Natural killer cell (primary cell): Measurements from ENCODE around the gene LAMP2. TPM values are rescaled to one million over a fixed set of nuclear protein-coding genes. Genes with fewer than 3 reads are reported as not detected.
"Not testable (repeated sequence)": the region's sequence is repeated elsewhere in the genome, so short reads cannot be mapped to it uniquely, and the experiment has no call there.

ENCODE experiments used
- ATAC-seq, 3 donors: fragments of 150-1000 bp in 2 of 3; fragments of 200-7000 bp in 1 of 3; cut with Tn5 transposase; 1 replicate in 1 of 3; 2 replicates in 2 of 3; pipeline ENCODE4 v1.10.0; 2021; ENCODE audit warnings: mild to moderate bottlenecking in 2 of 3, moderate library complexity in 2 of 3
- DNase-seq, 2 donors: peaks; one replicate each; pipeline versions ENCODE4 v3.0.0 to v3.0.0-alpha.2; 2013 to 2021; ENCODE audit warnings: mixed read lengths in 1 of 2
- H3K27ac ChIP-seq: one replicate; pipeline ENCODE4 v1.5.1; 2013; ENCODE audit warnings: mild to moderate bottlenecking, low read length
- H3K27me3 ChIP-seq: one replicate; pipeline ENCODE4 v1.6.1; 2013; ENCODE audit warnings: low read length; ENCODE audit not compliant: control insufficient read depth, insufficient read depth
- H3K36me3 ChIP-seq: one replicate; pipeline ENCODE4 v1.6.1; 2013; ENCODE audit warnings: low read length; ENCODE audit not compliant: control insufficient read depth, insufficient read depth
- H3K4me1 ChIP-seq: one replicate; pipeline ENCODE4 v1.6.1; 2013; ENCODE audit warnings: low read length; ENCODE audit not compliant: control insufficient read depth, insufficient read depth
- H3K4me3 ChIP-seq: one replicate; pipeline ENCODE4 v1.5.1; 2013; ENCODE audit warnings: low read length
- H3K9me3 ChIP-seq: one replicate; pipeline ENCODE4 v1.6.1; 2013; ENCODE audit warnings: low read length; ENCODE audit not compliant: control insufficient read depth, insufficient read depth
- H3K27ac Mint-ChIP-seq, 2 donors: one replicate each; pipeline ENCODE4 v1.8.0; 2022; ENCODE audit warnings: mild to moderate bottlenecking in 2 of 2, mixed read lengths in 2 of 2, moderate library complexity in 1 of 2
- H3K27me3 Mint-ChIP-seq, 2 donors: one replicate each; pipeline ENCODE4 v1.8.0; 2022; ENCODE audit warnings: low read depth in 2 of 2, mixed read lengths in 2 of 2
- H3K36me3 Mint-ChIP-seq: one replicate; pipeline ENCODE4 v1.8.0; 2022; ENCODE audit warnings: mixed read lengths
- H3K4me1 Mint-ChIP-seq, 2 donors: one replicate each; pipeline ENCODE4 v1.8.0; 2022; ENCODE audit warnings: mixed read lengths in 2 of 2
- H3K4me3 Mint-ChIP-seq: one replicate; pipeline ENCODE4 v1.8.0; 2022; ENCODE audit warnings: mild to moderate bottlenecking, moderate library complexity, mixed read lengths
- H3K9me3 Mint-ChIP-seq, 2 donors: one replicate each; pipeline ENCODE4 v1.8.0; 2022; ENCODE audit warnings: mixed read lengths in 2 of 2
- WGBS: methylation state at CpG from one replicate; pipeline ENCODE4 v1.1.7; 2013; ENCODE audit warnings: missing lambda C conversion rate; ENCODE audit not compliant: insufficient coverage; 5-methylcytosine and 5-hydroxymethylcytosine counted together
- intact Hi-C: fragments of 100-400 bp; cut with micrococcal nuclease; formaldehyde crosslinking; loops from one replicate; pipeline ENCODE4 v1.14.2; 2022
- total RNA-seq, 4 donors: library from RNA; stranded (reverse); fragments of 120-200 nt in 1 of 4; gene quantifications; one replicate each; pipeline versions ENCODE4 v1.2.3 to v1.2.4, GENCODE V29; 2013 to 2022
- TF ChIP-seq, protein P1 (sequence below): fragments of 200-600 bp; IDR thresholded peaks from one replicate; pipeline ENCODE4 v1.8.0; 2022; ENCODE audit warnings: antibody characterized with exemption

Gene LAMP2
- total RNA-seq, 3 donors from 2014 or later (not counting 1 experiment from before 2014, with no cell fraction given), result 33.8 to 45.8 (median 39.1) TPM

DNA sequence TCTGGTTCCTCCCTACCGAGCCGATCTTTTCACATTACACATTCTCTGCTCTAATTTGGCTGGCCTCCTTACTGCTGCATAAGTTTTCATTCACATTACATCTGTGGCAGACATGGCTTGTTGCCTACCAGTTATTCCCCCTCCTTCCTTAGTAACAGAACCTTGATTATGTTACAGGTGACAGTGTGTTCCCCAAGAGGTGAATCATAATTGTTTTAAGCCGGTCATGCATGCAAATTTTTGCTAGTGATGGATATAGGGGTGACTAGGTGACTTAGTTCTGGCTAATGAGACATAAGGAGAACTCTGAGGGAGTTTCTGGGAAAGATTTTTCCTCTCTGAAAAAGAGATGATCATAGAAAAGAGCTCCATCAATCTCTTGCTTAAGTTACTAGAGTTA is 8.4 kb upstream of the LAMP2 start:
- no peak overlapping the region for H3K27ac ChIP-seq
- intact Hi-C loops, result loop anchor here (10.0 kb wide), 1 partner anchor 113 kb away; the partner anchor contains the start of gene ATP1B4
- TF ChIP-seq, protein P1, sequence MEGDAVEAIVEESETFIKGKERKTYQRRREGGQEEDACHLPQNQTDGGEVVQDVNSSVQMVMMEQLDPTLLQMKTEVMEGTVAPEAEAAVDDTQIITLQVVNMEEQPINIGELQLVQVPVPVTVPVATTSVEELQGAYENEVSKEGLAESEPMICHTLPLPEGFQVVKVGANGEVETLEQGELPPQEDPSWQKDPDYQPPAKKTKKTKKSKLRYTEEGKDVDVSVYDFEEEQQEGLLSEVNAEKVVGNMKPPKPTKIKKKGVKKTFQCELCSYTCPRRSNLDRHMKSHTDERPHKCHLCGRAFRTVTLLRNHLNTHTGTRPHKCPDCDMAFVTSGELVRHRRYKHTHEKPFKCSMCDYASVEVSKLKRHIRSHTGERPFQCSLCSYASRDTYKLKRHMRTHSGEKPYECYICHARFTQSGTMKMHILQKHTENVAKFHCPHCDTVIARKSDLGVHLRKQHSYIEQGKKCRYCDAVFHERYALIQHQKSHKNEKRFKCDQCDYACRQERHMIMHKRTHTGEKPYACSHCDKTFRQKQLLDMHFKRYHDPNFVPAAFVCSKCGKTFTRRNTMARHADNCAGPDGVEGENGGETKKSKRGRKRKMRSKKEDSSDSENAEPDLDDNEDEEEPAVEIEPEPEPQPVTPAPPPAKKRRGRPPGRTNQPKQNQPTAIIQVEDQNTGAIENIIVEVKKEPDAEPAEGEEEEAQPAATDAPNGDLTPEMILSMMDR, result no peak
- 88% methylated on average over 3 of the region's 3 CpGs for WGBS
- Mint-ChIP-seq H3K27me3 (peaks cover 2 to 8% of the 10 kb centered on the region in 2 donors), H3K27ac (no peak overlapping the region), H3K36me3 (no peaks in the 10 kb centered on the region), H3K9me3 (no peaks in the 10 kb centered on the region), H3K4me1 (no peaks in the 10 kb centered on the region), H3K4me3 (no peak overlapping the region)
- H3K27me3 ChIP-seq, result no peaks in the 10 kb centered on the region
- no peak for DNase-seq
- no peaks in the 10 kb centered on the region for H3K9me3 ChIP-seq
- H3K4me1 ChIP-seq, result no peaks in the 10 kb centered on the region
- H3K4me3 ChIP-seq, result no peak overlapping the region
- no peak for ATAC-seq
- no peaks in the 10 kb centered on the region for H3K36me3 ChIP-seq

DNA sequence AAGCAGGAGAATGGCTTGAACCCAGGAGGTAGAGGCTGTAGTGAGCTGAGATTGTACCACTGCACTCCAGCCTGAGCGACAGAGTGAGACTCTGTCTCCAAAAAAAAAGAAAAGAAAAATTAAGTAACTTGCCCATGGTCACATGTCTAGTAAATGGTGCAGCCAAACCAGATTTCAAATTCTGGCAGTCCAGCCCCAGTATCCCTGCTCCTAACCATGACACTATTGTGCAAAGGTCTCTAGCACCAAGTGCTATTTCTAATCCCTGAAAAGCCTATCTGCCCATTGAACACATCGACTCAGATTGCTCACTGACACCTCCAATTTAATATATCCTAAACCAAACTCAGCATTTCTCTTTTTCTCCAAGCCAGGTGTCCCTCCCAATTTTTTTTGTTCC is 7.6 kb upstream of the LAMP2 start:
- no peak overlapping the region for H3K4me3 ChIP-seq
- no peaks in the 10 kb centered on the region for H3K9me3 ChIP-seq
- H3K27ac Mint-ChIP-seq, result no peak overlapping the region
- DNase-seq (no peak), ATAC-seq (no peak)
- H3K4me1 Mint-ChIP-seq, result no peaks in the 10 kb centered on the region
- H3K36me3 ChIP-seq, result no peaks in the 10 kb centered on the region
- H3K27me3 Mint-ChIP-seq, result peaks cover 2 to 8% of the 10 kb centered on the region in 2 donors
- WGBS, result 95% methylated on average over 2 of the region's 2 CpGs
- no peaks in the 10 kb centered on the region for H3K36me3 Mint-ChIP-seq
- H3K27me3 ChIP-seq, result no peaks in the 10 kb centered on the region
- TF ChIP-seq, protein P1, result no peak
- intact Hi-C loops, result loop anchor here (10.0 kb wide), 1 partner anchor 112 kb away; the partner anchor contains the start of gene ATP1B4
- no peaks in the 10 kb centered on the region for H3K9me3 Mint-ChIP-seq
- H3K27ac ChIP-seq, result no peak overlapping the region
- no peaks in the 10 kb centered on the region for H3K4me1 ChIP-seq
- H3K4me3 Mint-ChIP-seq, result no peak overlapping the region

DNA sequence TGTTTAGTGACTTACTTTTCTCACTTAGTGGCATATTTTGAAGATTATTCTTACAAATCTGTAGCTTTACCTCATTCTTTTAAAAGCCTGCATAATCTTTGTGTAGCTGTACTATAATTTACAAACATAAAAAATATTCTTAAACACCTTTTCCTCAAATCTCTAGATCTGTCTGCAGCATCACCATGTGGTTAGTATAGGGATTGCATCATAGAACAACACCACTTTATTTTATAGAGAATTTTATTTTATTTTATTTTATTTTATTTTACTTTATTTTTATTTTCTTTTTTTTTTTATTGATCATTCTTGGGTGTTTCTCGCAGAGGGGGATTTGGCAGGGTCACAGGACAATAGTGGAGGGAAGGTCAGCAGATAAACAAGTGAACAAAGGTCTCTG is 6.4 kb upstream of the LAMP2 start:
- H3K27ac Mint-ChIP-seq, H3K9me3 ChIP-seq, H3K27me3 ChIP-seq, H3K4me3 Mint-ChIP-seq, H3K27ac ChIP-seq, H3K27me3 Mint-ChIP-seq, H3K9me3 Mint-ChIP-seq, H3K4me3 ChIP-seq, H3K36me3 Mint-ChIP-seq, H3K4me1 ChIP-seq, H3K36me3 ChIP-seq, H3K4me1 Mint-ChIP-seq: not testable (repeated sequence)
- ATAC-seq (peak in 2 of 3 donors; percentile 62 to 73), DNase-seq (peak in 1 of 2 donors; percentile 63)
- no CpG with 5 or more reads among the region's 1 CpG for WGBS
- TF ChIP-seq, protein P1, result peak; percentile 57
- intact Hi-C loops, result loop anchor here (1.0 to 10.0 kb wide), 2 partner anchors 95 to 111 kb away; partner anchors contain the start of gene ATP1B4

DNA sequence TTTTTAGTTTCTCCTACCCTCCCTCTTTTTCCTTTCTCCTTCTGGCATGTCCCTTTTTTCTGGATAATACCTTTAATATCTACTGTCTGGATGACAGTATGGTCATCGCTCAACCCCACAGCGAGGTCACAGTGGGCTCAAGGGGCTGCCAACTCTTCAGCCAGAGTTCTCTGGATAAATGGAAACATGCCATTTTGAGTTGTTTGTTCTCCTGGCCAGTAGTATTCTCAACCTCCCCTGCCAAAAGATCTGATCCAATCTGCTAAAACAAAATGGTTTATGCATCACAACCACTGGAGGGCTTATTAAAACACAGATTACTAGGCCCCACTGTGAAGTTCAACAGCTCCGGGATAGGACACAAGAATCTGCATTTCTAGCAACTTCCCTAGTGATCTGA is 5.0 kb upstream of the LAMP2 start:
- Mint-ChIP-seq H3K9me3 (no peaks in the 10 kb centered on the region), H3K4me1 (no peaks in the 10 kb centered on the region), H3K27me3 (no peaks in the 10 kb centered on the region), H3K27ac (no peak overlapping the region), H3K4me3 (no peak overlapping the region), H3K36me3 (no peaks in the 10 kb centered on the region)
- Histone ChIP-seq H3K4me1 (no peaks in the 10 kb centered on the region), H3K9me3 (no peaks in the 10 kb centered on the region), H3K4me3 (no peak overlapping the region), H3K36me3 (no peaks in the 10 kb centered on the region), H3K27me3 (no peaks in the 10 kb centered on the region), H3K27ac (no peak overlapping the region)
- TF ChIP-seq, protein P1, result no peak
- intact Hi-C loops, result loop anchor here (10.0 kb wide), 1 partner anchor 109 kb away; the partner anchor contains the start of gene ATP1B4
- DNase-seq (no peak), ATAC-seq (no peak)
- WGBS, result 100% methylated on average over 3 of the region's 3 CpGs

DNA sequence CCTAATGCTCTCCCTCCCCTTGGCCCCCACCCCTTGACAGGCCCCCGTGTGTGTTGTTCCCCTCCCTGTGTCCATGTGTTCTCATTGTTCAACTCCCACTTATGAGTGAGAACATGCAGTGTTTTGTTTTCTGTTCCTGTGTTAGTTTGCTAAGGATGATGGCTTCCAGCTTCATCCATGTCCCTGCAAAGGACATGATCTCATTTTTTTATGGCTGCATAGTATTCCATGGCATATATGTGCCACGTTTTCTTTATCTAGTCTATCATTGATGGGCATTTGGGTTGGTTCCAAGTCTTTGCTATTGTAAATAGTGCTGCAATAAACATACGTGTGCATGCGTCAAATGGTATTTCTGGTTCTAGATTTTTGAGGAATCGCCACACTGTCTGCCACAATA is 561 bp upstream of the LAMP2 start:
- H3K27me3 ChIP-seq, H3K4me3 ChIP-seq, DNase-seq, H3K4me1 ChIP-seq, H3K27ac ChIP-seq, H3K36me3 Mint-ChIP-seq, H3K9me3 Mint-ChIP-seq, H3K9me3 ChIP-seq, H3K27me3 Mint-ChIP-seq, H3K36me3 ChIP-seq, ATAC-seq: not testable (repeated sequence)
- 86% methylated on average over 2 of the region's 5 CpGs for WGBS
- Mint-ChIP-seq H3K4me3 (peak overlapping the region; percentile 63), H3K4me1 (peaks cover 20 to 23% of the 10 kb centered on the region in 2 donors), H3K27ac (peak overlapping the region in 1 of 2 donors; percentile 88)
- intact Hi-C loops, result loop anchor here (5.0 to 10.0 kb wide), 2 partner anchors 105 to 167 kb away; partner anchors contain the start of gene ATP1B4
